HuH-7.5 (cell line): ENCODE measurements around the gene AURKB.
A peak's percentile ranks its signal among the peaks of the same experiment; 100 is the strongest.
"Not testable (repeated sequence)": the region's sequence is repeated elsewhere in the genome, so short reads cannot be mapped to it uniquely, and the experiment has no call there.

Source experiments
- DNase-seq: peaks from one replicate; pipeline ENCODE4 v3.0.0; 2011; ENCODE audit warnings: low spot score

AURKB gene

GRCh38 chr17:8224891-8225812 is 14.8 kb upstream of the AURKB start:
- DNase-seq = no peak

- DNase-seq = no peak
These were observed 13.2 kb upstream of the AURKB start for GRCh38 chr17:8223356-8224126.

- no peak for DNase-seq
These were observed 12.4 kb upstream of the AURKB start for GRCh38 chr17:8222630-8223355.

- no peak for DNase-seq
These were observed 11.9 kb upstream of the AURKB start for GRCh38 chr17:8222380-8222629.

GRCh38 chr17:8221663-8222379 is 11.4 kb upstream of the AURKB start:
- no peak for DNase-seq

GRCh38 chr17:8220783-8221662 is 10.6 kb upstream of the AURKB start:
- DNase-seq = peak; percentile 40

- not testable (repeated sequence) for DNase-seq
These were observed 3.6 kb upstream of the AURKB start for GRCh38 chr17:8214000-8214399.

GRCh38 chr17:8212312-8213180 is 2.2 kb upstream of the AURKB start:
- no peak for DNase-seq

- no peak for DNase-seq
These were observed 535 bp upstream of the AURKB start for GRCh38 chr17:8210761-8211458.

- no peak for DNase-seq
These were observed 3.8 kb downstream of the AURKB start for GRCh38 chr17:8206536-8206935.

- DNase-seq = no peak
These were observed 5.4 kb downstream of the AURKB start for GRCh38 chr17:8204761-8205555.

GRCh38 chr17:8192070-8192815 is 18.1 kb downstream of the AURKB start:
- peak; percentile 74 for DNase-seq

GRCh38 chr17:8190506-8190905 is 19.9 kb downstream of the AURKB start:
- no peak for DNase-seq

- DNase-seq = peak; percentile 89
These were observed 20.5 kb downstream of the AURKB start, which contains the start of gene BORCS6 for GRCh38 chr17:8189711-8190477. TSS of gene BORCS6 (minus strand) at chr17:8190180. CDS start at chr17:8190140, 40 bp downstream.

- no peak for DNase-seq
These were observed 21.2 kb downstream of the AURKB start for GRCh38 chr17:8189041-8189710.

- DNase-seq = no peak
These were observed 22.0 kb downstream of the AURKB start for GRCh38 chr17:8188263-8188839.
